C1 segment of cervical spinal cord (tissue), 14 donors: ENCODE measurements around the gene PUS3.

Experiments used
- DNase-seq, 14 donors: peaks; one replicate each; lab custom pipeline; 2025; lab: John Stamatoyannopoulos, UW

PUS3 gene, protein sequence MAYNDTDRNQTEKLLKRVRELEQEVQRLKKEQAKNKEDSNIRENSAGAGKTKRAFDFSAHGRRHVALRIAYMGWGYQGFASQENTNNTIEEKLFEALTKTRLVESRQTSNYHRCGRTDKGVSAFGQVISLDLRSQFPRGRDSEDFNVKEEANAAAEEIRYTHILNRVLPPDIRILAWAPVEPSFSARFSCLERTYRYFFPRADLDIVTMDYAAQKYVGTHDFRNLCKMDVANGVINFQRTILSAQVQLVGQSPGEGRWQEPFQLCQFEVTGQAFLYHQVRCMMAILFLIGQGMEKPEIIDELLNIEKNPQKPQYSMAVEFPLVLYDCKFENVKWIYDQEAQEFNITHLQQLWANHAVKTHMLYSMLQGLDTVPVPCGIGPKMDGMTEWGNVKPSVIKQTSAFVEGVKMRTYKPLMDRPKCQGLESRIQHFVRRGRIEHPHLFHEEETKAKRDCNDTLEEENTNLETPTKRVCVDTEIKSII

GRCh38 chr11:125902927-125903710 lies at the start of gene PUS3:
TSS of gene PUS3 (minus strand) at chr11:125903206. CDS start at chr11:125896284, 6,922 bp downstream.
- peak; percentile 19 to 94 (median 83) for DNase-seq

GRCh38 chr11:125952559-125952958 lies 49.6 kb upstream of the PUS3 start:
- peak in 1 of 14 donors; percentile 24 for DNase-seq

DNA sequence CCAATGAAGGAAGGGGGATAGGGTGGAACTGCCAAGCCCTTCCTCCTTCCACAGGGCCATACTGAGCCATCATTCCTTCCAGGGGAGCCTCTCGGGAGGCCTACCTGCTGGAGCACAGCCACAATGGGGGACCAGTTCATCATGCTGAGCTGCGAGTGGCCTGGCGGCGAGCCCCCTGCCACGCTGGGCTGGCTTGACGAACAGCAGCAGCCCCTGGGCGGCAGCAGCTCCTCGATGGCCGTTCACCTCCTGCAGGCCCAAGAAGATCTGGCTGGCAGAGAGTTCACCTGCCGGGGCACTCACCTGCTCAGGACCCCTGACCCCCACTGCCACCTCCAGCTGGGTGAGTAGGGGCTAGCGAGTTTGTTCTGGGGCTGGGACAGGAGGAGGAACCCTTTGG lies 48.7 kb upstream of the PUS3 start:
- DNase-seq: no peak

DNA sequence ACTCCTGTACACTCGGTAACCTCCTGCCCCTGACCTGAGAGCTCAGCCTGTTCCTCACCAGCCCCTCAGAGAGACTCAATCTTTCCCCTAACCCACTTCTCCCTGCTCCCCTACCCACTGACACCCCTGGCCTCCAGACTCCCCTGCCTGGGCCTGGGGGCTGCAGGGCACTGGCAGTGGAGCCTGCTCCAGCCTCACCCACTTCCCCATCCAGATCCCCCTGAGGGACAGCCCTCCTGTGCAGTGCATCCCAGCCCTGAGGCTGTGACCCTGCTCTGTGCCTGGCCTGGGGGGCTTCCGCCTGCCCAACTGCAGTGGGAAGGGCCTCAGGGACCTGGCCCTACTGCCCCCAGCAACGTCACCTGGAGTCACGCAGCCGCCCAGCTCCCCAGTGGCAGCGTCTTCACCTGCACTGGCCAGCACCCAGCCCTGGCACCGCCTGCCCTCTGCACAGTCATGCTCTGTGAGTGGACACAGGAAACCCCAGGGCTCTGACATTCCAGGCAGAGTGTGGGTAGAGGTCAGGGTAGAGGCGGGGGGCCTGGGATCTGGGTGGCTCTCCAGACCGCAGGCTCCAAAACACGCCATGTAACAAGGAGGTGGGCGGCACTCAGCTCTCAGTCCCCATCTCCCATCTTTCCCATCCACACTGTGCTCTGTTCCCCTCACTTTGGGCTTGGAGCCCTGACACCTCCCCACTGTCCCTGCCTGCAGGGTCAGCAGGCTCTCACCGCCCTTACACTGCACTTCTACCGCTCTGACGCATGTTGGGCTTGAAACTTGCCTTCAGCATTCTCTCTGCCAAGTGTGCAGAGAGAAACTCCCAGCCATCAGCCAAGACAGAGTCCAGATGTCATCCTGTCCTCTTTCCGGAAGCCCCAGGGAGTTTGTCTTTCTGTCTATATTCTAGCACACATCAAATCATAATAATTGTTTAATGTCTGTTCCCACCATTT lies 48.0 kb upstream of the PUS3 start:
- DNase-seq: no peak

DNA sequence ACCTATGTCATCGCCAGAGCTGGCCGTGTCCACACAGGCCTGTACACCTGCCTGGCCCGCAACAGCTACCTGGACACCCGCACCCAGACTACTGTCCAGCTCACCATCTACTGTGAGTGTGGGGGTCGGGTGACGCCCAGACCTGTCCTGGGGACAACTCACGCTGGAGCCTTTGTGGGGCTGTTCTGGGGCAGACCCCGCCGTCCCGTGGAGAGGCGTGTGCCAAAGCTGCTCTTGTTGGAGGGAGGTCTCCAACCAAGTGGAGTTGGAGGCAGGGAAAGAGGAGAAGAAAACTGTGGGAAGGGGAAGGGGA lies 47.1 kb upstream of the PUS3 start:
- DNase-seq: no peak

DNA sequence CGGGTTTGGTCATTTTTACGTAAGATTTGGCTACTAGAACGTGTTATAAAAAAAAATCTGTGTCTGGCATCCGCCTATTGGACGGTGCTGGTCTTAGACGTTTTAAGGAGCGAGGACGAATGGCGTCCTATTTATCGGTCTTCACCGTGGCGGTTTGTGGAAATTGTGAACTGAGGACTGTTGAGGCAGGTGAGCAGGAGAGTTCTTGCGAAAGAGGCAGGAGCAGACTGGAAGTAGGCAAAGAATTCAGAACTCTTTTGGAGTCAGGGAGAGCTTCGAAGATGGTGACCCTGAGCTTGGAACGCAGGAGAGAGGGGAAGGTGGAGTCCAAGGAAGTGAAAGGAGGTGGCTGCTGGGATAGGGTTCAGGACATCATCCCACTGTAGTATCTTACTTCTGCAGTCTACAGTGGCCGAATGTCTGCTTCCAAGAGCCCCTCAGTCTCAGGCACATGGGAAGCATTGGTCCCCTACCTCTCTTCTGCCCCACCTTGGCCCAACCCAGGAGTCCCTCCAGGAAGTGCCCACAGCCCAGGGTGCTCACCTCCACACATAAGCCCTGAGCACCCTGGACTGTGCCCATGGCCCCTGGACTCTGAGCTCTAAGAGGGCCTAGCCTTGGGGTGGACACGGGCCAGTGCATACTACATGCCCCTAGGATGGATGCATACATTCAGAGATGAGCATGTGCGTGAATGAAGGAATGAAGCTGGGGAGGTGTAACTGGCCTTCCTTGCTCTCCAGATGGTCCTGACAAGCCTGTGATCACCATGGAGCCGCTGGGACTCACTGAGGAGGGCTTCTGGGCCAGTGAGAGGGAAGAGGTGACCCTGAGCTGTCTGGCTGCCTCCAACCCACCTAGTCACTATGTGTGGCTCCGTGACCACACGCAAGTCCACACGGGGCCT lies 46.5 kb upstream of the PUS3 start:
- no peak for DNase-seq

DNA sequence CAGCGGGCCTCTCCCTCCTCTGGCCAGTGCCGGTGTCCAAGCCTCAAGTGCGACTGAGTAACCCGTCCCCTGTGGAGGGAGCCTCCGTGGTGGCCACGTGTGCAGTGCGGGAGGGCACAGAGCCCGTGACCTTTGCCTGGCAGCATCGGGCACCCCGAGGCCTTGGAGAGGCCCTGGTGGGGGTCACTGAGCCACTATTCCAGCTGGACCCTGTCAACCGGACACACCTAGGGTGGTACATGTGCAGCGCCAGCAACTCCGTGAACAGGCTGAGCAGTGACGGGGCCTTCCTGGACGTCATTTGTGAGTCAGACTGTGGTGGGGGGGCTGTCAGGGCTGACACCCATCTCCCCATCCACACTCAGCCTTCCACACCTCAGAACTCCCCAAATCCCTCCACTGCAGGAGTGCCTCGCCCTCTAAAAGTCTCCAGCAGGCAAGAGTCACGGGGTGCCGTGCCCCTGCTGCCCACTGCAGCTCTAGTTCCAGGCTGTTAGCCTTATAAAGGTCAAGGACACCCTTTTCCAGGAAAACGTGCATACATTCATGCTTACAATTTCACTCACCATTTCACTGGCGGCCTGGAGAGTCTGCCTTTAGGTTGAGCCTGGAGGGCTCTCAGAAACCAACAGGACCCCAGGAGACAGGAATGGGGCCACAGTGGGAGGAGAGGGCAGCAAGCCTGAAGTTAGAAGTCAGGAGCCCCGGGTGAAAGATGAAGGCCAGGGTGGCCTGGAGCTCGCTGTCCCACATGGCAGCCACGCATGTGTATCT lies 45.5 kb upstream of the PUS3 start:
- no peak for DNase-seq

DNA sequence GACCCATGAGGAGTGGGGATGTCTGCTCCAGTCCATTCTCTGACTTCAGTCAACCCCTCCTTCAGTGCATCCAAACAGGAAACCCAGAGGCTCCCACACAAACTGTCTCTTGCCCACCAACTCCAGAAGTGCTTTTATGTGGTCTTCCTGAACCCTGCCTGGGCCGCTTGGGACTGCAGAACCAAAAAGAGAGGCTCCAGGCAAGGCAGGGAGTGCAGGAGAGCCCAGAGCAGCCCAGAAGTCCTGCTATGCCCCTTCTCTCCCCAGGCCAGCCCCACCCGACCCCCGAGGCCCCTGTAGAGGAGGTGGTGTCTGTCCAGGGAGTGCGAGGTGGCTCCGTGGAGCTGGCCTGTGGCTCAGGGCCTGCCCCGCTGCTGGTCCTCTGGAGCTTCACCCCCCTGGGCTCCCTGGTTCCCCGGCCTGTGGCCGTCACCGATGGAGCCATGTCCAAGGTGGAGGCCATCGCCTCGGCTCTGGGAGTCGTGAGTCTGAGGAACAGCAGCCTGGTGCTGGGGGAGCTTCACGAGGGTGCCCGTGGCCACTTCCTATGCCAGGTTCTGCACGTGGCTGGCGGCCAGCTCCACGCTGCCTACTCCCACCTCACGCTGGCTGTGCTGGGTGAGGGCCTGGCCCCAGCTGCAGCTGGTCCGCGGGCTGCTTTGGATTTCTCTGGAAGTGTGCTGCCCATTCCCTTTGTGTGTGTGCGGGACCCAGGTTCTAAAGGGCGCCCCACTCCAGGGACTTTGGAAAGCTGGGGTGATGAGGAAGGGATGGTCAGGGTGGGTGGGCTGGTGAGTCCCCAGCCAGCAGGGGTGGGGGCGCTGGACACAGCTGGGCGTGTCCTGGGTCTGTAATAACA lies 44.6 kb upstream of the PUS3 start:
- no peak for DNase-seq

- DNase-seq: no peak
These were observed 43.9 kb upstream of the PUS3 start for GRCh38 chr11:125946712-125947418.

DNA sequence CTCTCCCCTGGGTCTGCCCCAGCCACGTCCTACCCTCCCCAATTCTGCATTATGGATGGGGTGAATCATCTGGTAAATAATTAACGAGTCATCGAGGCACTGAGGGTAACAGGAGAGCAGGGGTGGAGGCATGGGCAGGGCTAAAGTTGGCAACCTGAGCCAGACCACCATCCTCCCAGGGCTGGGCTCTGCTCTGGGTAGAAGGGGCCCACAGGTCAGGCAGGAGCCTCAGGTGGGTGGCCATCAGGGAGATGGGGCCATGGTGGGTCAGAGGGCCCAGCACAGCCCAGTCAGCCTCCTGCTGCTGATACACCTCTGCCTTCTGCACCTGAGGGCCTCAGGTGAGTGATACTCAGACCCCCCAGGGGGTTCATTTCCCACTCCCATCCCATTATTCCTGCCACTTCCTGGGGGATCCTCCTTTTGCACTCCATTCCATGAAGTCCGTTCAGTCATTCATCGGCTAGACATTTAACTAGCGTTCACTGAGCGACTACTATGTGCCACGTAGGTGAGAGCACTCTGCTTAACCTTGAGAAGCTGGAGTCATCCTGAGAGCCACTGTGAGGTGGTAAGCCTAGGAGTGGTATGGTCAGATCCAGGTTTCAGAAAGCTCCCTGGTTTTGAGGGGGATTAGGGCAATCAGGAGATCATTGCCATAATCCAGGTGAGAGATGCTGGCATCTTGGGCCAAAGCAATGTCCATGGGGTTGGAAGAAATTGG lies 43.0 kb upstream of the PUS3 start, which contains the start of gene VSIG10L2:
Gene VSIG10L2, plus strand, starts transcription at position 248 of the 724 bp plus-strand sequence. Its CDS starts 12 bp downstream, at position 260.
- DNase-seq: no peak

- DNase-seq: no peak
These were observed 42.2 kb upstream of the PUS3 start for GRCh38 chr11:125945011-125945796.

DNA sequence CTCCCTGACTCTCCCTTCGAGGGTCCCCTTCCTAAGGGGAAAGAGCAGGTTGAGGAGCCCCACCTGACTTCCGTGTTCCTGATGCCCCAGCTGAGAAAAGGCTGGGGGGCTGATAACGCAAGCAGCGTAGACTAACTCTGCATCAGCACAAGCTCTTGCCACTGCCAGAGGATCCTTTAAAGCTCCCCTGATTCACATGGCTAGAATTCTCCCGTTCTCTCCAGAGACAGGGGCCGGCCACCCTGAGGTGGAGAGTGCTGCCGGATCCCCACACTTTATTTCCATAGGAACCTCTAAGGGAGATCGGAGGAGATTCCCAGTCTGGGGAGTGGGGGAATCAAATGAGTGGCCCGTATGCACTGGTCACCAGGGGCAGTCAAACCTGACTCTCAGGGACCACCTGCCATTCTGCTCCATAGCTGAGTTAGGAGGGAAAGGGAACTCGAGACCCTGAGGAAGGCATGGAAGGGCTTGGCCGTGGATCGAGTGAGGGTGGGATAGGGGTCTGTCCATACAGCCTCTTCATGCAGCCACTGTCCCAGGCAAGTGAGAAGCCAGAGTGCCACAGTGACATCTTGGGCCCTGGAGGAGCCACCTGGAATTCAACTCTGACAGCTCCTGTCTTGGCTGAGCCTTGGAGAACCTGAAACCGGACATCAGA lies 41.5 kb upstream of the PUS3 start:
- DNase-seq: no peak

DNA sequence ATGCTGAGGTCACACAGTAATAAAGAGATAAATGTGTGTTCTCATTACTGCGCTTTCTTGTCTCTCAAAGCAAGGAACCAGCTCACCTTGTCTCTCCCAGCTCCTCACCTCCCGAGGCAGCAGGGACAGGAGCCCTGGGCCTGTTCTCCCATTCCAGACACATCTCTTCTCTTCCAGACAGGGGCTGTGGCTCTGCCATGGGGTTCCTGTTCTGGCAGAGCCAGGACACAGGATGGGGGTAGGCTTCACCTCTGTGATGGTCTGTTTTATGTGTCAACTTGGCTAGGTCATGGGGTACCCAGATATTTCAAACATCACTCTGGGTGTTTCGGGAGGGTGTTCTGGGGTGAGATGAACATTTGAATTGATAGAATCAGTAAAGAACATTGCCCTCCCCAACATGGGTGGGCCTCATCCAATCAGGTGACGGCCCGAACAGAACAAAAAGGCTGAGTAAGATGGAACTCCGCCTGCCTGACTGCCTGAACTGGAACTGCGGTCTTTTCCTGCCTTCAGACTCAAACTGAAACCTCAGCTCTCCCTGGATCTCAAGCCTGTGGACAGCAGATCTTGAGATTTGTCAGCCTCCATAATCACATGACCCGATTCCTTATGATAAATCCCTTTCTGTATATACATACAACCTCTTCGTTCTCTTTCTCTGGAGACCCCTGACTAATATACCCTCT lies 40.8 kb upstream of the PUS3 start:
- no peak for DNase-seq

GRCh38 chr11:125942771-125943428 lies 39.9 kb upstream of the PUS3 start:
- no peak for DNase-seq
